Brain microvascular endothelial cell (primary cell): ENCODE measurements around the gene ADCY4.
A peak's percentile ranks its signal among the peaks of the same experiment; 100 is the strongest.

Source experiments
- DNase-seq: peaks from one replicate; pipeline ENCODE4 v3.0.0-alpha.2; 2020
- H3K27ac ChIP-seq: fragments of 250-450 bp; sonication (Bioruptor Pico); 2 replicates; pipeline ENCODE4 v1.5.1; 2020; ENCODE audit warnings: mild to moderate bottlenecking, moderate library complexity
- H3K27me3 ChIP-seq: fragments of 250-450 bp; sonication (Bioruptor Pico); replicated peaks from 2 replicates; pipeline ENCODE4 v1.5.1; 2020; ENCODE audit warnings: mild to moderate bottlenecking
- H3K36me3 ChIP-seq: fragments of 250-450 bp; sonication (Bioruptor Pico); replicated peaks from 2 replicates; pipeline ENCODE4 v1.5.1; 2020; ENCODE audit warnings: mild to moderate bottlenecking
- H3K4me3 ChIP-seq: 2 replicates; pipeline ENCODE4 v1.5.1; 2011; ENCODE audit warnings: low read depth, mild to moderate bottlenecking, control low read depth, low read length, moderate library complexity
- CTCF ChIP-seq: IDR thresholded peaks from 2 replicates; pipeline ENCODE4 v1.5.1; 2011; ENCODE audit warnings: low read depth, mild to moderate bottlenecking, moderate library complexity, low read length, control low read depth, inconsistent platforms; ENCODE audit errors: missing control alignments
- in situ Hi-C: cut with HindIII; loops from 2 replicates; pipeline ENCODE4 v1.10.0; 2017; ENCODE audit warnings: low sequenced_read_pairs, low pct_ligation_motif_present

ADCY4 gene

DNA sequence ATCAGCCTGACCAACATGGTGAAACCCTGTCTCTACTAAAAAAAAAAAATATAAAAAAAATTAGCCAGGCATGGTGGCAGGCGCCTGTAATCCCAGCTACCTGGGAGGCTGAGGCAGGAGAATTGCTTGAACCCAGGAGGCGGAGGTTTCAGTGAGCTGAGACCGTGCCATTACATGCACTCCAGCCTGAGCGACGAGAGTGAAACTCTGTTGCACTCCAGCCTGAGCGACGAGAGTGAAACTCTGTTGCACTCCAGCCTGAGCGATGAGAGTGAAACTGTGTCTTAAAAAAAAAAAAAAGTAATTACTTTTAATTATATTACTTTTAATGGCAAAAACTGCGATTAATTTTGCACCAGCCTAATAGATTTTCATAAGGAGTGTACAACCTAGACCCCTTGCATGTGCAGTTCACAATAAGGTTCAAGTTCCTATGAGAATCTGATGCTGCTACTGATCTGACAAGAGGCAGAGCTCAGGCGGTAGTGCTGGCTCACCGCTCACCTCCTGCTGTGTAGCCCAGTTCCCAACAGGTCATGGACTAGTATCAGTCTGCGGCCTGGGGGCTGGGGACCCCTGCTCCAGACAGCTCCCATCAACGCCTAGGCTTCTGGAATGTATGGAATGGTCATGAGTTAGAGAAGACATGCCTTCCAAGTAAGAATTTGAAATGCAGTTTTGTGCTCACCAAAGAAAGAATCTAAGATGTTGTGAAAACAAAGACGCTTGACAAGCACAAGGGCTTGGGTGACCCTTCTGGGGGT is 13.5 kb downstream of the ADCY4 start:
- in situ Hi-C loops: no loop called here
- no peaks in the 10 kb centered on the region for H3K27me3 ChIP-seq
- no peak for TF ChIP-seq CTCF
- no peak overlapping the region for H3K27ac ChIP-seq
- DNase-seq: no peak
- H3K36me3 ChIP-seq: no peaks in the 10 kb centered on the region
- H3K4me3 ChIP-seq: no peak overlapping the region

GRCh38 chr14:24317141-24317928 is 17.5 kb downstream of the ADCY4 start:
- DNase-seq: no peak
- Histone ChIP-seq H3K27me3 (no peaks in the 10 kb centered on the region), H3K4me3 (no peak overlapping the region), H3K36me3 (no peaks in the 10 kb centered on the region), H3K27ac (no peak overlapping the region)
- no peak for TF ChIP-seq CTCF
- in situ Hi-C loops: no loop called here

GRCh38 chr14:24316597-24316950 is 18.3 kb downstream of the ADCY4 start:
- in situ Hi-C loops: no loop called here
- Histone ChIP-seq H3K36me3 (no peaks in the 10 kb centered on the region), H3K4me3 (no peak overlapping the region), H3K27me3 (no peaks in the 10 kb centered on the region), H3K27ac (no peak overlapping the region)
- TF ChIP-seq CTCF: no peak
- DNase-seq: no peak

GRCh38 chr14:24315807-24316596 is 18.9 kb downstream of the ADCY4 start:
- Histone ChIP-seq H3K27me3 (no peaks in the 10 kb centered on the region), H3K4me3 (no peak overlapping the region), H3K27ac (no peak overlapping the region), H3K36me3 (no peaks in the 10 kb centered on the region)
- no peak for DNase-seq
- in situ Hi-C loops: no loop called here
- peak; percentile 25 for TF ChIP-seq CTCF

DNA sequence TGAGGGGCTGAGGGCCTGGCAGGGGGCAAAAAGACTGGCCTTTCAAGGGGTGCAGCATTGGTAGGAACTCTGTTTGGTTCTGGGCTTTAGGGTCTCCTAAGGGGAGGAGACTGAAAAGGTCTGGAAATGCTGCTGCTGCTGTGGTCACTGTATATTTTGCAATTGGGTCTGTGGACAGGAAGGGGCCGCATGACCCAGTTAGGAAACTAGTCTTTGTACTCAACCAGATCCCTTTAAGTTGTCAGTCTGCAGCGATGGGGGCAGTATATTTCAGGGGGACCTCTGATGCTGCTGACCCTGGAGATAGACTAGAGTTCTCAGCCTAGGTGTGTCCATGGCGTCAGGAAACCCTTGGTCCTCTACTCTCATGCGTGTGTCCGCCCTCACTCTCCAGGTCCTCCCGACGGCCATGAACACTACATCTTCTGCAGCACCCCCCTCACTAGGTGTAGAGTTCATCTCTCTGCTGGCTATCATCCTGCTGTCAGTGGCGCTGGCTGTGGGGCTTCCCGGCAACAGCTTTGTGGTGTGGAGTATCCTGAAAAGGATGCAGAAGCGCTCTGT is 19.5 kb downstream of the ADCY4 start:
- DNase-seq: no peak
- no peak overlapping the region for H3K4me3 ChIP-seq
- no peaks in the 10 kb centered on the region for H3K27me3 ChIP-seq
- in situ Hi-C loops: no loop called here
- no peak for TF ChIP-seq CTCF
- no peak overlapping the region for H3K27ac ChIP-seq
- no peaks in the 10 kb centered on the region for H3K36me3 ChIP-seq
